HG03175 (cell line): Measurements from ENCODE around the gene PCDH10.

Experiments used
- ATAC-seq: cut with Tn5 transposase; IDR thresholded peaks from one replicate; pipeline ENCODE4 v1.9.1; 2021; ENCODE audit warnings: mild to moderate bottlenecking, moderate library complexity; ENCODE audit not compliant: unreplicated experiment

PCDH10 gene

GRCh38 chr4:133150486-133151340, 1.6 kb downstream of the PCDH10 start:
- ATAC-seq, result no peak

- no peak for ATAC-seq
These were observed 2.2 kb downstream of the PCDH10 start for GRCh38 chr4:133151341-133151690.

GRCh38 chr4:133151691-133152329, 2.7 kb downstream of the PCDH10 start:
- ATAC-seq, result no peak

- no peak for ATAC-seq
These were observed 3.3 kb downstream of the PCDH10 start for GRCh38 chr4:133152330-133152821.

- ATAC-seq, result no peak
These were observed 3.9 kb downstream of the PCDH10 start for GRCh38 chr4:133152831-133153481.

GRCh38 chr4:133154725-133155124, 5.6 kb downstream of the PCDH10 start:
- ATAC-seq, result no peak

- ATAC-seq, result no peak
These were observed 7.0 kb downstream of the PCDH10 start for GRCh38 chr4:133156096-133156495.

- no peak for ATAC-seq
These were observed 7.5 kb downstream of the PCDH10 start for GRCh38 chr4:133156556-133156955.

GRCh38 chr4:133157460-133158160, 8.5 kb downstream of the PCDH10 start:
- no peak for ATAC-seq

- no peak for ATAC-seq
These were observed 11.8 kb downstream of the PCDH10 start for GRCh38 chr4:133160853-133161252.

- no peak for ATAC-seq
These were observed 12.6 kb downstream of the PCDH10 start for GRCh38 chr4:133161570-133162295.

- no peak for ATAC-seq
These were observed 13.8 kb downstream of the PCDH10 start for GRCh38 chr4:133162941-133163340.

- ATAC-seq, result no peak
These were observed 29.9 kb downstream of the PCDH10 start for GRCh38 chr4:133178956-133179355.

- no peak for ATAC-seq
These were observed 37.1 kb downstream of the PCDH10 start for GRCh38 chr4:133186210-133186609.

- no peak for ATAC-seq
These were observed 37.8 kb downstream of the PCDH10 start for GRCh38 chr4:133186845-133187244.

- no peak for ATAC-seq
These were observed 39.5 kb downstream of the PCDH10 start for GRCh38 chr4:133188433-133189146.

- ATAC-seq, result no peak
These were observed 40.0 kb downstream of the PCDH10 start for GRCh38 chr4:133189147-133189517.

GRCh38 chr4:133190098-133190497, 41.0 kb downstream of the PCDH10 start:
- ATAC-seq, result no peak

- no peak for ATAC-seq
These were observed 59.7 kb downstream of the PCDH10 start for GRCh38 chr4:133208694-133209285.
